ENCODE results near the gene IDH3A. TPM values are rescaled to one million over a fixed set of nuclear protein-coding genes. Genes with fewer than 3 reads are reported as not detected.

The IDH3A gene
- total RNA-seq, 4 donors from 2014 or later = 102 to 175 (median 118) TPM

DNA sequence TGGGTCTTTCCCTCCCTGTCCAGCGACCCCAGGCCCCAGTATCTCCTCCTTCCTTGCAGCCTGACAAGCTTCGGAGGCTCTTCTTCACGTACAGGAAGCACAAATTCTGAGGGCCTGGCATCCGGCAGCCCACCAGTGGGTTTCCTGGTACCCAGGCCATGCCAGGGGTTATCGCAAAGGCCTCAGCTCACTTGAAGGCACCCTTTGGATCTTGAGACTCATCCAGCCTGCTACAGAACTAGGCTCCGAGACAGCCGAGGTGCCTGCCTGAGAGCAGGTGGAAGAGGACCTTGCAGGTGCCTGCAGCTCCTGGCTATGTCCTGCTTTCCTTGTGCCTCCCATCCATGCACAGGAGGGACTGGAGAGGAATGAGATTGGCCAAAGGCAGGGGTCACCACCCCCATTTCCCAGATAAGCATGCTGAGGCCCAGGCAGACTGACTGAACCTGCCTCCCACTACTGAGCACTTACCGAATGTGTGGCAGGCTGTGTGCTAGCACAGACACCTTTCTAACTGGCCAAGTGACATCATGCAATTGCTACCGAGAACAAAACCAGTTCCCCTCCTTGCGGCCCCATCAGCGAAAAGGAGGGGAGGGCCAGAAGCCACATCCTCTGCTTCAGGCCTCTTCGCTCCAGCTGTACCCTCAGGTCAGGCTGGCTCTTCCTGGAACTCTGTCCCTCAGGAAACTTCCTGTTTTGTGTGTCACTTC is 45.6 kb upstream of the IDH3A start:
- peak in 2 of 3 donors; percentile 57 to 83 for DNase-seq
- H3K4me1 ChIP-seq = peaks cover 0 to 18% (median 8%) of the 10 kb centered on the region in 4 donors
- no peaks in the 10 kb centered on the region for H3K9me3 ChIP-seq
- H3K4me3 ChIP-seq = no peak overlapping the region
- H3K27ac ChIP-seq = peak overlapping the region; percentile 64 to 80 (median 69)
- no peaks in the 10 kb centered on the region for H3K27me3 ChIP-seq
- TF ChIP-seq, protein P1, sequence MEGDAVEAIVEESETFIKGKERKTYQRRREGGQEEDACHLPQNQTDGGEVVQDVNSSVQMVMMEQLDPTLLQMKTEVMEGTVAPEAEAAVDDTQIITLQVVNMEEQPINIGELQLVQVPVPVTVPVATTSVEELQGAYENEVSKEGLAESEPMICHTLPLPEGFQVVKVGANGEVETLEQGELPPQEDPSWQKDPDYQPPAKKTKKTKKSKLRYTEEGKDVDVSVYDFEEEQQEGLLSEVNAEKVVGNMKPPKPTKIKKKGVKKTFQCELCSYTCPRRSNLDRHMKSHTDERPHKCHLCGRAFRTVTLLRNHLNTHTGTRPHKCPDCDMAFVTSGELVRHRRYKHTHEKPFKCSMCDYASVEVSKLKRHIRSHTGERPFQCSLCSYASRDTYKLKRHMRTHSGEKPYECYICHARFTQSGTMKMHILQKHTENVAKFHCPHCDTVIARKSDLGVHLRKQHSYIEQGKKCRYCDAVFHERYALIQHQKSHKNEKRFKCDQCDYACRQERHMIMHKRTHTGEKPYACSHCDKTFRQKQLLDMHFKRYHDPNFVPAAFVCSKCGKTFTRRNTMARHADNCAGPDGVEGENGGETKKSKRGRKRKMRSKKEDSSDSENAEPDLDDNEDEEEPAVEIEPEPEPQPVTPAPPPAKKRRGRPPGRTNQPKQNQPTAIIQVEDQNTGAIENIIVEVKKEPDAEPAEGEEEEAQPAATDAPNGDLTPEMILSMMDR (IDR thresholded peaks at IDR 0.05) = no peak
- no peak for TF ChIP-seq POLR2A (IDR thresholded peaks at IDR 0.05)
- H3K36me3 ChIP-seq = no peaks in the 10 kb centered on the region

DNA sequence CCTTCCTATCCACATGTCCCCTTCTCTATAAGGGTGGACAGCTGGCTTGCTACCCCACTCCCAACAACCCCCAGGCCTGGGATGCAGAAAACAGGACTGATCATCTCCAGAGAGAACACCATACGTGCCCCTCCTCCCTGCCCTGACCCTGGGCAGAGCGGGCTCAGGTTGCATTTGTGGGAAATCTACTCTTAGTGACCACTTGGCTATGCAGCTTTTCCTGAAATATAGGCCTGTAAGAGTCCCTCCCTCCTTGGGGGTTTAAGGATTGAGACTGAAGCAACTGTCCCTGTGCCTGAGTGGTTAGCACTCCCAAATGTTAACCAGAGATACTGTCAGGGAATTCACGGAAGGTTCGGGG is 45.1 kb upstream of the IDH3A start:
- H3K27me3 ChIP-seq = no peaks in the 10 kb centered on the region
- peak overlapping the region in 2 of 4 donors; percentile 64 to 80 for H3K27ac ChIP-seq

DNA sequence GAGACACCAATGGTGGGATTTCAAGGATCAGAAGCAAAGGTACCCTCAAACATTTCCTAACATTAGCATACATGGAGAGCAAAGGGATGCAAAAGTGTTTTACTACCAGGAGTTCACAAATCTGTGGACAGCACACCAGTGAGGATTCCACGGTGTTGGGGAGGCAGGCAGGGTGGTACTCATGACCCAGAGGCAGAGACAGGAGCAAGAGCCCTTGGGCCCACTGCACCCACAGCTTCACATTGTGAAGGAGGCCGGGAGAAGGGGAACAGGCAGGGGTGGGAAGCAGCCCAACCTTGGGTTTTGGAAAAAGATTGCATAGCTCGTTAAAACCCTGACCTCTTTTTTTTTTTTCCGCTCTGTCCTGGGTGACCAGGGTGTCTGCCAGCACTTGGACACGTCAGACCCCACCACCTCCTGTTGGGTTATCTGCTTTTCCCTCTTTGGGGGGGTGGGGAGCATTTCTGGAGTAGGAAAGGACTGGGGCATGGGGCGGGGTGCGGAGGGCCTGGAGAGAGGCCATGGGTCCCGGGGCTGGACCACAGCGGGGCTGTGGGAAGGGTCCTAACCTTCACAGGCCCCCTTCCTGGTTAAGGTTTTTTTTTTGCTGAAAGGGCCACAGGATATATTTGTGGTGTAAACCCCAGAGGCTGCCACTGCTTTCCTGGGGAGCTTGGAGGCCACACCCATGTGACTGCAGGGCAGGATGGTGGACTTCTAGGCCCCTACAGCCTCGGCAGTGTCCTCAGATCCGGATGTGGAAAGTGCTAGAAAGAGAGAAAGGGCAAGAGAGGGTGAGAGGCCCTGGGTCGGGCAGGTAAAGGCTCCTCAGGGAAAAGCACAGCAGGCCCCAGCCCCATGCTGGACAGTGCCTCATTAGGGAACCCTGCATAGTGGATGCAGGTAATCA is 44.3 kb upstream of the IDH3A start:
- Histone ChIP-seq H3K4me3 (no peak overlapping the region), H3K27me3 (no peaks in the 10 kb centered on the region), H3K4me1 (peaks cover 0 to 18% (median 8%) of the 10 kb centered on the region in 4 donors), H3K9me3 (no peaks in the 10 kb centered on the region), H3K36me3 (no peaks in the 10 kb centered on the region), H3K27ac (no peak overlapping the region)
- TF ChIP-seq POLR2A (IDR thresholded peaks at IDR 0.05) = no peak
- TF ChIP-seq, protein P1 (IDR thresholded peaks at IDR 0.05) = no peak
- peak in 1 of 3 donors; percentile 53 for DNase-seq

More for the DNA sequence above, 45.1 kb upstream of the IDH3A start:
- peaks cover 0 to 18% (median 8%) of the 10 kb centered on the region in 4 donors for H3K4me1 ChIP-seq
- TF ChIP-seq, protein P1 (IDR thresholded peaks at IDR 0.05) = no peak
- TF ChIP-seq POLR2A (IDR thresholded peaks at IDR 0.05) = no peak
- no peaks in the 10 kb centered on the region for H3K9me3 ChIP-seq
- no peak overlapping the region for H3K4me3 ChIP-seq
- no peaks in the 10 kb centered on the region for H3K36me3 ChIP-seq
- DNase-seq = no peak

DNA sequence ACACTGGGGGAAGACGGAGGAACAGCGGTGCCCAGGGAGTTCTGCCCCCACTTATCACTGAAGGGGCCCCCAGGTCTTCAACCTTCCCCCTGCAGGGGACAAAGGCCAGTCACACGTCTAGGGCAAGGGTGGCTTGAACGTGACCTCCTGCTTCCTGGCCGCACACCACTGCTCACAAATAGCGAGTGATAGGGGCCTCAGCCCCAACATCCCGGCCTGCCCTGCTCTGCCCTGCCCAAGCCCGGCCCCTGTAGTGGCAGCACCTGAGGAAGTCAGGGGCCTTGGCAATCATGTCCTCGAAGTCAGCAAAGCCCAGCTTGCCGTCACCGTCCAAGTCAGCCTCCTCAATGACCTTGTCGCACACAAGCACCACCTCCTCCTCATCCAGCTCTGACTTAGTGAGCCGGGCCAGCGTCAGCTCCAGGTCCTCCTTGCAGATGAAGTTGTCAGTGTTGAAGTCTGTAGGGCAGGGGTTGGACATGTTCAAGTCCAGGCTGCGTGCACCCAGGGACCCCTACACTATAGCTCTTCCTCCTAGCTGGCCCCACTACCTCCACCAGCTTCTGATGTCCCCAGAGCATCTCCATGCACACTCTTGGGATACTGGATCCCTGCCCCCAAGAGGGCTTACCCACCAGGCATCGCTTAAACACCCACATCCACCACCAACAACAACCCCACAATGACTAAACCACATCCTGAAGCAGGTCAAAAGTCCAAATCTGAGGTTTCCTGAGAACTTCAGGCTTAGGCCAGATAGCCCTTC is 43.5 kb upstream of the IDH3A start:
- H3K27ac ChIP-seq = no peak overlapping the region
- no peaks in the 10 kb centered on the region for H3K36me3 ChIP-seq
- H3K9me3 ChIP-seq = no peaks in the 10 kb centered on the region
- H3K4me3 ChIP-seq = no peak overlapping the region
- no peaks in the 10 kb centered on the region for H3K27me3 ChIP-seq
- H3K4me1 ChIP-seq = peaks cover 0 to 18% (median 8%) of the 10 kb centered on the region in 4 donors
- TF ChIP-seq, protein P1 (IDR thresholded peaks at IDR 0.05) = no peak
- TF ChIP-seq POLR2A (IDR thresholded peaks at IDR 0.05) = no peak
- DNase-seq = peak in 1 of 3 donors; percentile 44

DNA sequence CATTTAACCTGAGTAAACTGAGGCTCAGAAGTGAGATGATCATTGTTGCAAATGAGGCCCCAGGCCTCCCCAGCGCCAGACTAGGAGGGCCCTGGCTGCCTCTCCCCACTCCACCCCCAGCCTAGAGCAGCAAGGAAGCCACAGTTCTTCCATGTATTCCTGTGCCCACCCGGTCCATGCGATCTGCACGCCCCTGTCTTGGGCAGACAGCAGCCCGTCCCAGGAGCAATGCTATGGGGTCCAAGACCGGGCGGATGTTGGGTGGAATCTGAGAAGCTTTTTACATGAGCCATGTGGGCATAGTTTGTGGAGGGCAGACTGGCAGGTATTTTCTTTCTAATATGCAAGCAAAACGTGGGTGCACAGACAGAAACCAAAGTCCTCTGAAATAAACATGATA is 41.7 kb upstream of the IDH3A start:
- Histone ChIP-seq H3K27me3 (no peaks in the 10 kb centered on the region), H3K4me1 (peaks cover 0 to 18% (median 8%) of the 10 kb centered on the region in 4 donors), H3K9me3 (no peaks in the 10 kb centered on the region), H3K27ac (no peak overlapping the region), H3K36me3 (no peaks in the 10 kb centered on the region), H3K4me3 (no peak overlapping the region)
- TF ChIP-seq, protein P1 (IDR thresholded peaks at IDR 0.05) = no peak
- TF ChIP-seq POLR2A (IDR thresholded peaks at IDR 0.05) = no peak
- peak in 1 of 3 donors; percentile 45 for DNase-seq
